SU-DHL-6 (cell line): ENCODE results near the gene GNAT3.

ENCODE experiments used
- H2AFZ ChIP-seq: fragments of 200-600 bp; sonication (generic); 2 replicates; pipeline ENCODE4 v1.6.1; 2014; ENCODE audit warnings: low read depth, mild to moderate bottlenecking, moderate library complexity, mixed read lengths, antibody characterized with exemption, low read length; ENCODE audit not compliant: severe bottlenecking
- H3F3A ChIP-seq: fragments of 200-600 bp; shearing (Covaris generic); 2 replicates; pipeline ENCODE4 v1.6.0; 2016; ENCODE audit warnings: antibody characterized with exemption, mild to moderate bottlenecking; ENCODE audit not compliant: insufficient read depth
- H3K27ac ChIP-seq: fragments of 200-600 bp; sonication (generic); 2 replicates; pipeline ENCODE4 v1.5.1; 2016; ENCODE audit warnings: low read depth, mild to moderate bottlenecking, low read length, moderate library complexity, mixed read lengths
- H3K27me3 ChIP-seq: fragments of 200-600 bp; sonication (generic), shearing (Covaris generic); 2 replicates; pipeline ENCODE4 v1.6.0; 2014; ENCODE audit warnings: mild to moderate bottlenecking, low read length
- H3K36me3 ChIP-seq: fragments of 200-600 bp; sonication (generic); 2 replicates; pipeline ENCODE4 v1.6.1; 2014; ENCODE audit warnings: mild to moderate bottlenecking, low read length, mixed read lengths
- H3K4me2 ChIP-seq: fragments of 300-600, 200-600 bp; shearing (Covaris generic), sonication (generic); 2 replicates; pipeline ENCODE4 v1.6.0; 2014; ENCODE audit warnings: low read length, low read depth, mild to moderate bottlenecking; ENCODE audit not compliant: poor library complexity, severe bottlenecking
- H3K4me3 ChIP-seq: fragments of 200-600 bp; sonication (generic); 2 replicates; pipeline ENCODE4 v1.5.1; 2014; ENCODE audit warnings: antibody characterized with exemption, low read length, mild to moderate bottlenecking, mixed read lengths; ENCODE audit not compliant: insufficient read depth, poor library complexity, severe bottlenecking
- H3K79me2 ChIP-seq: fragments of 200-600 bp; sonication (generic); 2 replicates; pipeline ENCODE4 v1.6.1; 2014; ENCODE audit warnings: mild to moderate bottlenecking, low read length, moderate library complexity; ENCODE audit not compliant: insufficient read depth
- H3K9ac ChIP-seq: fragments of 200-600 bp; sonication (generic); 2 replicates; pipeline ENCODE4 v1.7.0; 2014; ENCODE audit warnings: mild to moderate bottlenecking, low read length
- H3K9me2 ChIP-seq: fragments of 200-600 bp; sonication (generic); replicated peaks from 2 replicates; pipeline ENCODE4 v1.6.1; 2014; ENCODE audit warnings: low read length; ENCODE audit not compliant: insufficient read depth
- H3K9me3 ChIP-seq: fragments of 200-600 bp; sonication (generic); 2 replicates; pipeline ENCODE4 v1.6.1; 2014; ENCODE audit warnings: low read length, mixed read lengths; ENCODE audit not compliant: insufficient read depth
- H4K20me1 ChIP-seq: fragments of 200-600 bp; sonication (generic); 2 replicates; pipeline ENCODE4 v1.6.1; 2014; ENCODE audit warnings: low read depth, mild to moderate bottlenecking, antibody characterized with exemption, low read length, moderate library complexity, mixed read lengths
- EZH2phosphoT487 ChIP-seq: fragments of 200-600 bp; sonication (generic), shearing (Covaris generic); conservative IDR thresholded peaks from 2 replicates; pipeline ENCODE4 v1.6.1; 2018; ENCODE audit warnings: mild to moderate bottlenecking, antibody characterized with exemption, low read length, moderate library complexity, mixed read lengths
- TF ChIP-seq, protein P1 (sequence below): fragments of 200-600 bp; sonication (generic); IDR thresholded peaks from one replicate; pipeline ENCODE4 v1.5.1; 2017; ENCODE audit warnings: antibody characterized with exemption, mild to moderate bottlenecking, low read length, moderate library complexity; ENCODE audit not compliant: insufficient read depth, poor library complexity, severe bottlenecking

Gene GNAT3

GRCh38 chr7:80478683-80479082 is 33.2 kb downstream of the GNAT3 start:
- H3K4me3 ChIP-seq = no peak overlapping the region
- H3K9me3 ChIP-seq = no peaks in the 10 kb centered on the region
- no peaks in the 10 kb centered on the region for H3K79me2 ChIP-seq
- no peak for TF ChIP-seq EZH2phosphoT487
- TF ChIP-seq, protein P1, sequence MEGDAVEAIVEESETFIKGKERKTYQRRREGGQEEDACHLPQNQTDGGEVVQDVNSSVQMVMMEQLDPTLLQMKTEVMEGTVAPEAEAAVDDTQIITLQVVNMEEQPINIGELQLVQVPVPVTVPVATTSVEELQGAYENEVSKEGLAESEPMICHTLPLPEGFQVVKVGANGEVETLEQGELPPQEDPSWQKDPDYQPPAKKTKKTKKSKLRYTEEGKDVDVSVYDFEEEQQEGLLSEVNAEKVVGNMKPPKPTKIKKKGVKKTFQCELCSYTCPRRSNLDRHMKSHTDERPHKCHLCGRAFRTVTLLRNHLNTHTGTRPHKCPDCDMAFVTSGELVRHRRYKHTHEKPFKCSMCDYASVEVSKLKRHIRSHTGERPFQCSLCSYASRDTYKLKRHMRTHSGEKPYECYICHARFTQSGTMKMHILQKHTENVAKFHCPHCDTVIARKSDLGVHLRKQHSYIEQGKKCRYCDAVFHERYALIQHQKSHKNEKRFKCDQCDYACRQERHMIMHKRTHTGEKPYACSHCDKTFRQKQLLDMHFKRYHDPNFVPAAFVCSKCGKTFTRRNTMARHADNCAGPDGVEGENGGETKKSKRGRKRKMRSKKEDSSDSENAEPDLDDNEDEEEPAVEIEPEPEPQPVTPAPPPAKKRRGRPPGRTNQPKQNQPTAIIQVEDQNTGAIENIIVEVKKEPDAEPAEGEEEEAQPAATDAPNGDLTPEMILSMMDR = no peak
- no peaks in the 10 kb centered on the region for H3K36me3 ChIP-seq
- no peaks in the 10 kb centered on the region for H3K27me3 ChIP-seq
- no peak overlapping the region for H2AFZ ChIP-seq
- H3F3A ChIP-seq = no peaks in the 10 kb centered on the region
- no peak overlapping the region for H3K27ac ChIP-seq
- no peaks in the 10 kb centered on the region for H3K9me2 ChIP-seq
- no peaks in the 10 kb centered on the region for H4K20me1 ChIP-seq
- H3K4me2 ChIP-seq = no peak overlapping the region
- H3K9ac ChIP-seq = no peak overlapping the region

DNA sequence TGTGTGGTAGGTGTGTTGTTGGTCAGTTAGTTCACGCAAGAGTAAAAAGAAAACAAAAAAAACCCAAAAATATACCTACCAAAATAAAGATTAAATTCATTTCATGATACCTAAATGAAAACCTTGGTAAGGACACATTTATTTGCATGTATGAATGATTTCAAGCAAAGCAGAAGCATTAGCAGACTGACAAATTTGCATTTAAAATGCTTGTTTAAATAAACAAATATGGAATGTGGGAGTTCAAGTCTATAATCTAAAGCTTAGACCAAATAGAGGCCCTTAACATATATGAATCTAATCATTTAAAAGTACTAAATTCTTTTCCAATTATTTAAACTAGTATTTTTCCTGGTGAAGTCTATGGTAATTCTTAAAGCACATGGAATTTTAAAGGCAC is 35.8 kb downstream of the GNAT3 start:
- TF ChIP-seq, protein P1 = no peak
- TF ChIP-seq EZH2phosphoT487 = no peak
- H3K9me3 ChIP-seq = no peaks in the 10 kb centered on the region
- no peak overlapping the region for H3K27ac ChIP-seq
- no peaks in the 10 kb centered on the region for H4K20me1 ChIP-seq
- H2AFZ ChIP-seq = no peak overlapping the region
- H3F3A ChIP-seq = no peaks in the 10 kb centered on the region
- no peaks in the 10 kb centered on the region for H3K36me3 ChIP-seq
- H3K9me2 ChIP-seq = no peaks in the 10 kb centered on the region
- no peaks in the 10 kb centered on the region for H3K27me3 ChIP-seq
- no peaks in the 10 kb centered on the region for H3K79me2 ChIP-seq
- H3K9ac ChIP-seq = no peak overlapping the region
- no peak overlapping the region for H3K4me2 ChIP-seq
- H3K4me3 ChIP-seq = no peak overlapping the region

GRCh38 chr7:80475383-80475782 is 36.5 kb downstream of the GNAT3 start:
- Histone ChIP-seq H3K27ac (no peak overlapping the region), H3K4me2 (no peak overlapping the region)

More at GRCh38 chr7:80475383-80475782, 36.5 kb downstream of the GNAT3 start:
- Histone ChIP-seq H3K36me3 (no peaks in the 10 kb centered on the region), H3K4me3 (no peak overlapping the region), H3K79me2 (no peaks in the 10 kb centered on the region), H3K9ac (no peak overlapping the region), H2AFZ (no peak overlapping the region), H4K20me1 (no peaks in the 10 kb centered on the region), H3K27me3 (no peaks in the 10 kb centered on the region), H3F3A (no peaks in the 10 kb centered on the region), H3K9me3 (no peaks in the 10 kb centered on the region), H3K9me2 (no peaks in the 10 kb centered on the region)
- TF ChIP-seq, protein P1 = no peak
- TF ChIP-seq EZH2phosphoT487 = no peak
